GM20000 (cell line): ENCODE results near the gene ADH4.
"Not testable (repeated sequence)": the region's sequence is repeated elsewhere in the genome, so short reads cannot be mapped to it uniquely, and the experiment has no call there.

Experiments
- DNase-seq: peaks from one replicate; pipeline ENCODE4 v3.0.0; 2012; ENCODE audit warnings: low spot score
- CTCF ChIP-seq: IDR thresholded peaks from 2 replicates; pipeline ENCODE4 v1.5.1; 2012; ENCODE audit warnings: mild to moderate bottlenecking, control low read depth; ENCODE audit errors: extremely low read depth, missing control alignments

Gene ADH4

GRCh38 chr4:99104153-99104552 lies 39.9 kb downstream of the ADH4 start:
- no peak for TF ChIP-seq CTCF

GRCh38 chr4:99103166-99103565 lies 40.9 kb downstream of the ADH4 start:
- no peak for TF ChIP-seq CTCF
- DNase-seq: no peak

More at GRCh38 chr4:99104153-99104552, 39.9 kb downstream of the ADH4 start:
- DNase-seq: no peak

- DNase-seq: no peak
- TF ChIP-seq CTCF: no peak
Observed at GRCh38 chr4:99102634-99103033, 41.5 kb downstream of the ADH4 start.

GRCh38 chr4:99100876-99101275 lies 43.2 kb downstream of the ADH4 start:
- no peak for DNase-seq
- TF ChIP-seq CTCF: no peak

GRCh38 chr4:99099814-99100213 lies 44.3 kb downstream of the ADH4 start:
- not testable (repeated sequence) for DNase-seq

GRCh38 chr4:99099311-99099710 lies 44.8 kb downstream of the ADH4 start:
- no peak for TF ChIP-seq CTCF
- DNase-seq: no peak

- not testable (repeated sequence) for DNase-seq
Observed at GRCh38 chr4:99091841-99092240, 52.3 kb downstream of the ADH4 start.

GRCh38 chr4:99091216-99091575 lies 52.9 kb downstream of the ADH4 start:
- no peak for TF ChIP-seq CTCF
- no peak for DNase-seq
